DND-41 (cell line): ENCODE data around the gene EIF5A.
A peak's percentile ranks its signal among the peaks of the same experiment; 100 is the strongest.
"Not testable (repeated sequence)": the region's sequence is repeated elsewhere in the genome, so short reads cannot be mapped to it uniquely, and the experiment has no call there.

Source experiments
- ATAC-seq: fragments of 200-7000 bp; cut with Tn5 transposase; 3 replicates; pipeline ENCODE4 v1.9.1; 2021; ENCODE audit warnings: low read depth; ENCODE audit not compliant: insufficient read depth
- DNase-seq: peaks from one replicate; pipeline ENCODE4 v3.0.0-alpha.2; 2020
- H2AFZ ChIP-seq: 2 replicates; pipeline ENCODE4 v1.6.0; 2012; ENCODE audit warnings: low read depth, low read length
- H3K27ac ChIP-seq: 2 replicates; pipeline ENCODE4 v1.5.1; 2012; ENCODE audit warnings: low read length, inconsistent platforms
- H3K27me3 ChIP-seq: fragments of 200-600 bp; sonication (generic); 2 replicates; pipeline ENCODE4 v1.6.0; 2012; ENCODE audit warnings: low read length, mild to moderate bottlenecking, inconsistent platforms; ENCODE audit not compliant: insufficient read depth, poor library complexity
- H3K36me3 ChIP-seq: 2 replicates; pipeline ENCODE4 v1.5.1; 2012; ENCODE audit warnings: low read length, inconsistent platforms; ENCODE audit not compliant: insufficient read depth
- H3K4me1 ChIP-seq: 2 replicates; pipeline ENCODE4 v1.5.1; 2012; ENCODE audit warnings: mild to moderate bottlenecking, low read length; ENCODE audit not compliant: insufficient read depth
- H3K4me2 ChIP-seq: 2 replicates; pipeline ENCODE4 v1.6.0; 2012; ENCODE audit warnings: mild to moderate bottlenecking, moderate library complexity, low read length, inconsistent platforms; ENCODE audit not compliant: insufficient read depth
- H3K4me3 ChIP-seq, 2 experiments: fragments of 200-600 bp in 1 of 2; shearing (Covaris generic) in 1 of 2; 2 replicates each; pipeline ENCODE4 v1.5.1; 2012 to 2016; ENCODE audit warnings: inconsistent platforms in 2 of 2, low read length in 2 of 2, mild to moderate bottlenecking in 2 of 2, low read depth in 1 of 2, moderate library complexity in 1 of 2
- H3K79me2 ChIP-seq: 2 replicates; pipeline ENCODE4 v1.6.0; 2012; ENCODE audit warnings: low read length, inconsistent platforms; ENCODE audit not compliant: insufficient read depth
- H3K9ac ChIP-seq: 2 replicates; pipeline ENCODE4 v1.6.0; 2012; ENCODE audit warnings: low read depth, mild to moderate bottlenecking, inconsistent platforms, low read length, moderate library complexity
- H3K9me3 ChIP-seq: 2 replicates; pipeline ENCODE4 v1.5.1; 2012; ENCODE audit warnings: low read length, moderate library complexity, mild to moderate bottlenecking, inconsistent platforms; ENCODE audit not compliant: insufficient read depth, severe bottlenecking
- H4K20me1 ChIP-seq: 2 replicates; pipeline ENCODE4 v1.6.0; 2012; ENCODE audit warnings: low read length; ENCODE audit not compliant: insufficient read depth
- EZH2 ChIP-seq: IDR thresholded peaks from 3 replicates; pipeline ENCODE4 v1.6.1; 2012; ENCODE audit warnings: borderline replicate concordance, low read depth, mild to moderate bottlenecking, moderate library complexity, low read length, inconsistent platforms; ENCODE audit not compliant: severe bottlenecking
- TF ChIP-seq, protein P1 (sequence below): IDR thresholded peaks from 2 replicates; pipeline ENCODE4 v1.5.1; 2012; ENCODE audit warnings: borderline replicate concordance, low read length, moderate library complexity, mild to moderate bottlenecking; ENCODE audit not compliant: poor library complexity, severe bottlenecking; ENCODE audit errors: extremely low read depth

Gene EIF5A

DNA sequence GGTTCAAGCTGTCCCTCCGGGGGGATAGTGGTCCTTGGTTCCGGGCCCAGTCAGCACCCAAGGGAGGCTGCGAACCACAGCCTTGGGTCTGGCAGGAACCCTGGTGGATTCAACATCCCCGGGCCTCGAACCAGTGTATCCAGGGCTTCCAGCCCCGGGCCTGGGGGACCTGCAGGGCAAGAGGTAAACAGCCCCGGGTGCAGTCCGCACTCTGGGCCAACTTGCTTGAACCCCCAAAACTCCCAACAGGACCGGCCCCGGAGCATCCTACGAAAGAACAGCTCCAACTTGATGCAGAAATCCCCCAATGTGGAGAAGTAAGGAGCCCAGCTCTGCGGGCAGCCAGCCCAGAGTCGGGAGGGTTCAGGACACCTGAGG lies 23.2 kb downstream of the EIF5A start:
- Histone ChIP-seq H3K9ac (peak overlapping the region; percentile 68), H4K20me1 (no peaks in the 10 kb centered on the region), H3K4me1 (peaks cover 46% of the 10 kb centered on the region), H3K4me3 (peak overlapping the region; percentile 30 to 73; a peak in 3 of 4 replicates), H3K36me3 (peaks cover 20% of the 10 kb centered on the region), H3K4me2 (peak overlapping the region; percentile 80), H2AFZ (peak overlapping the region; percentile 80), H3K9me3 (no peaks in the 10 kb centered on the region), H3K27me3 (no peaks in the 10 kb centered on the region), H3K79me2 (peaks cover 41% of the 10 kb centered on the region), H3K27ac (peak overlapping the region; percentile 96)
- no peak for ATAC-seq
- no peak for TF ChIP-seq EZH2
- TF ChIP-seq, protein P1, sequence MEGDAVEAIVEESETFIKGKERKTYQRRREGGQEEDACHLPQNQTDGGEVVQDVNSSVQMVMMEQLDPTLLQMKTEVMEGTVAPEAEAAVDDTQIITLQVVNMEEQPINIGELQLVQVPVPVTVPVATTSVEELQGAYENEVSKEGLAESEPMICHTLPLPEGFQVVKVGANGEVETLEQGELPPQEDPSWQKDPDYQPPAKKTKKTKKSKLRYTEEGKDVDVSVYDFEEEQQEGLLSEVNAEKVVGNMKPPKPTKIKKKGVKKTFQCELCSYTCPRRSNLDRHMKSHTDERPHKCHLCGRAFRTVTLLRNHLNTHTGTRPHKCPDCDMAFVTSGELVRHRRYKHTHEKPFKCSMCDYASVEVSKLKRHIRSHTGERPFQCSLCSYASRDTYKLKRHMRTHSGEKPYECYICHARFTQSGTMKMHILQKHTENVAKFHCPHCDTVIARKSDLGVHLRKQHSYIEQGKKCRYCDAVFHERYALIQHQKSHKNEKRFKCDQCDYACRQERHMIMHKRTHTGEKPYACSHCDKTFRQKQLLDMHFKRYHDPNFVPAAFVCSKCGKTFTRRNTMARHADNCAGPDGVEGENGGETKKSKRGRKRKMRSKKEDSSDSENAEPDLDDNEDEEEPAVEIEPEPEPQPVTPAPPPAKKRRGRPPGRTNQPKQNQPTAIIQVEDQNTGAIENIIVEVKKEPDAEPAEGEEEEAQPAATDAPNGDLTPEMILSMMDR: no peak
- DNase-seq: no peak

DNA sequence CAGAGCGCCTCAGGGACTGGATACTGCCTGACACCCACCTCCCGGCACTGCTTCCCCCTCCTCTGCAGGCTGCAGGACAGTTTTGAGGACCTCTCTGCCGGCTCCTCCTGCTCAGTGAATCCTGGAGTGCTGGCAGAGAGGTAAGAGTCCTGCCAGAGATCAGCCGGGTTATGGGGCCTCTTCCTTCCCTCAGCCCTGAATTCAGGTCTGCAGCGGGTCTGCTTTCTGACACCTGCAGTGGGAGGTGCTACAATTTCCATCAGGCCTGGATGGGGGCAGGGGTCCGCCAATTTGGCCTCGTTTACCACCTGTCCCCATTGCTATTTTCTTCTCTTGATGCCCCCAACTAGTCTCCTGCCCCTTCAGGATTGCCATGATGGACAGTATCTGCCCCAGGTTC lies 24.7 kb downstream of the EIF5A start:
- H3K9me3 ChIP-seq: no peaks in the 10 kb centered on the region
- no peak overlapping the region for H3K4me3 ChIP-seq
- H3K36me3 ChIP-seq: peaks cover 7% of the 10 kb centered on the region
- H3K27ac ChIP-seq: no peak overlapping the region
- H3K4me2 ChIP-seq: no peak overlapping the region
- no peak for DNase-seq
- no peak for ATAC-seq
- TF ChIP-seq EZH2: no peak
- TF ChIP-seq, protein P1: no peak
- H3K27me3 ChIP-seq: no peaks in the 10 kb centered on the region
- H3K4me1 ChIP-seq: peaks cover 58% of the 10 kb centered on the region
- H3K79me2 ChIP-seq: peaks cover 47% of the 10 kb centered on the region
- H3K9ac ChIP-seq: no peak overlapping the region
- H2AFZ ChIP-seq: no peak overlapping the region
- no peaks in the 10 kb centered on the region for H4K20me1 ChIP-seq

DNA sequence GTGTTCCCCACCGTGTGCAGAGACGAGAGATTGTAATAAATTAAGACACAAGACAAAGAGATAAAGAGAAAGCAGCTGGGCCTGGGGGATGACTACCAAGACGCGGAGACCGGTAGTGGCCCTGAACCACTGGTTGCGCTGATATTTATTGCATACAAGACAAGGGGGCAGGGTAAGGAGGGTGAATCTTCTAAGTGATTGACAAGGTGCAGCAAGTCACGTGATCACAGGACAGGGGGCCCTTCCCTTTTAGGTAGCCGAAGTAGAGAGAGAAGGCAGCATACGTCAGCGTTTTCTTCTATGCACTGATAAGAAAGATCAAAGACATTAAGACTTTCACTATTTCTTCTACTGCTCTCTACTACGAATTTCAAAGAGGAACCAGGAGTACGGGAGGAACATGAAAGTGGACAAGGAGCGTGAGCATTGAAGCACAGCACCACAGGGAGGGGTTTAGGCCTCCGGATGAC lies 25.2 kb downstream of the EIF5A start:
- not testable (repeated sequence) for DNase-seq

DNA sequence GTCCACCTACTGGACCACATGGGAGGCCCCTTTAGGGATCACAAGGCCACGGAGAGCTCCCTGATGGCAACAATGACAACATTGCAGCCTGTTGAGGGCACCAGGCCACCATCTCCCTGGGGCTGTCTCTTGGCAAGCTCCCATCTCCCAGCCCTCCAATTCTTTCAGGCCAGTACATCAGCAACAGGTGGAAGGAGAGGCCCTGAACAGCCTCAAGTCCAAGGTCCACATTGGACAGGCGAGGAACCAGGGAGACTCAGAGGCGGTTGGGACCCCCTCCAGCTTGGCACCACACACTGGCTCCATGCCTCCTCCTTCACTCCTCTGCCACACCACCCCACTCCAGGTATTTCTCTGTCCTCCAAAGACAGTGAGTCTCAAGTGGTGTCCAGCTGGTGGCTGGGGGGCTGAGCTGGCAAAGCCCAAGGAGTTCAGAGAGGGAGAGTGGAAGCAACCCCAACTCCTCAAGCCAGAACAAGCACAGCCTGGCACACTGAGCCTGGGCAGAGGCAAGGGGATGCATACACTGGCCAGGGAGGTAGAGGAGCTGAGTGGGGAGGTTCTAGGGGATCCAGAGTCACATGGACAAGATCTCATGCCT lies 27.6 kb downstream of the EIF5A start:
- Histone ChIP-seq H3K27me3 (no peaks in the 10 kb centered on the region), H3K9me3 (no peaks in the 10 kb centered on the region), H3K4me1 (peaks cover 45% of the 10 kb centered on the region), H3K27ac (peak overlapping the region; percentile 98), H3K79me2 (peaks cover 32% of the 10 kb centered on the region), H3K4me2 (peak overlapping the region; percentile 81), H4K20me1 (no peaks in the 10 kb centered on the region), H3K4me3 (peak overlapping the region in 1 of 2 experiments; percentile 60; a peak in 2 of 4 replicates), H3K36me3 (no peaks in the 10 kb centered on the region; the same call in 1 of the 2 replicates), H2AFZ (peak overlapping the region; percentile 52), H3K9ac (peak overlapping the region; percentile 69)
- no peak for DNase-seq
- ATAC-seq: no peak
- TF ChIP-seq, protein P1: no peak
- TF ChIP-seq EZH2: no peak

More for the DNA sequence above, 25.2 kb downstream of the EIF5A start:
- H3K27ac ChIP-seq, H3K9ac ChIP-seq, H3K4me2 ChIP-seq, ATAC-seq, H3K4me3 ChIP-seq, H2AFZ ChIP-seq, H3K36me3 ChIP-seq, H4K20me1 ChIP-seq, H3K27me3 ChIP-seq, H3K9me3 ChIP-seq: not testable (repeated sequence)
- H3K79me2 ChIP-seq: peaks cover 47% of the 10 kb centered on the region
- H3K4me1 ChIP-seq: peaks cover 58% of the 10 kb centered on the region

DNA sequence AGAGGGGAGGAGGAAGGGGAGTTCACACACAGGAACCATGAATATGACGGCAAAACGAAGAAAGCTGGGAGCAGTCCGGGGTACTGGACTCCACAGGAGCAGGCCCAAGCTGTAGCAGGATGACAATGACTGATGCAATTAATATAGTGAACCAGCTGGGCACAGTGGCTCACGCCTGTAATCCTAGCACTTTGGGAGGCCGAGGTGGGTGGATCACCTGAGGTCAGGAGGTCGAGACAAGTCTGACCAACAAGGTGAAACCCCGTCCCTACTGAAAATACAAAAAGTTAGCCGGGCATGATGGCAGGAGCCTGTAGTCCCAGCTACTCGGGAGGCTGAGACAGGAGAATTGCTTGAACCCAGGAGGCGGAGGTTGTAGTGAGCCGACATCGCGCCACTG lies 28.3 kb downstream of the EIF5A start:
- Histone ChIP-seq H3K27ac (peak overlapping the region; percentile 98), H3K9ac (peak overlapping the region; percentile 69), H2AFZ (peak overlapping the region; percentile 52; the same call in 1 of the 2 replicates), H3K4me1 (peaks cover 38% of the 10 kb centered on the region), H3K79me2 (peaks cover 30% of the 10 kb centered on the region), H3K4me3 (peak overlapping the region; percentile 1 to 60; a peak in 3 of 4 replicates), H3K4me2 (peak overlapping the region; percentile 81)
- not testable (repeated sequence) for ATAC-seq, DNase-seq, H3K27me3 ChIP-seq, H3K36me3 ChIP-seq, H4K20me1 ChIP-seq, H3K9me3 ChIP-seq
